ENCODE measurements around the gene XRRA1.

Gene XRRA1

GRCh38 chr11:74949753-74950137 lies 854 bp upstream of the XRRA1 start:
- DNase-seq: peak; percentile 24

- no peak for DNase-seq
These were observed 369 bp downstream of the XRRA1 start for GRCh38 chr11:74948546-74948897.

- DNase-seq: no peak
These were observed 6.7 kb downstream of the XRRA1 start for GRCh38 chr11:74942073-74942759.

- DNase-seq: no peak
These were observed 7.4 kb downstream of the XRRA1 start for GRCh38 chr11:74941492-74941891.

- no peak for DNase-seq
These were observed 11.0 kb downstream of the XRRA1 start for GRCh38 chr11:74937696-74938475.

GRCh38 chr11:74936976-74937375 lies 11.9 kb downstream of the XRRA1 start:
- no peak for DNase-seq

- DNase-seq: no peak
These were observed 12.8 kb downstream of the XRRA1 start for GRCh38 chr11:74936087-74936486.

- DNase-seq: no peak
These were observed 13.6 kb downstream of the XRRA1 start for GRCh38 chr11:74935285-74935684.

- no peak for DNase-seq
These were observed 15.1 kb downstream of the XRRA1 start for GRCh38 chr11:74933765-74934164.

- peak; percentile 69 for DNase-seq
These were observed 16.1 kb downstream of the XRRA1 start for GRCh38 chr11:74932797-74933196.

GRCh38 chr11:74932169-74932568 lies 16.7 kb downstream of the XRRA1 start:
- DNase-seq: peak; percentile 53

- peak; percentile 89 for DNase-seq
These were observed 19.2 kb downstream of the XRRA1 start for GRCh38 chr11:74929431-74930363.

- DNase-seq: no peak
These were observed 21.4 kb downstream of the XRRA1 start for GRCh38 chr11:74927496-74927895.

GRCh38 chr11:74926304-74927030 lies 22.4 kb downstream of the XRRA1 start:
- peak; percentile 25 for DNase-seq

GRCh38 chr11:74925281-74925680 lies 23.6 kb downstream of the XRRA1 start:
- no peak for DNase-seq

- DNase-seq: no peak
These were observed 25.8 kb downstream of the XRRA1 start for GRCh38 chr11:74923125-74923524.

GRCh38 chr11:74909812-74910211 lies 39.1 kb downstream of the XRRA1 start:
- no peak for DNase-seq

- DNase-seq: no peak
These were observed 39.5 kb downstream of the XRRA1 start for GRCh38 chr11:74909385-74909784.

- no peak for DNase-seq
These were observed 43.6 kb downstream of the XRRA1 start for GRCh38 chr11:74905326-74905725.

GRCh38 chr11:74902342-74902741 lies 46.5 kb downstream of the XRRA1 start:
- no peak for DNase-seq

GRCh38 chr11:74896311-74896710 lies 52.6 kb downstream of the XRRA1 start:
- no peak for DNase-seq

GRCh38 chr11:74895340-74896116 lies 53.4 kb downstream of the XRRA1 start:
- DNase-seq: no peak
